HepG2 (cell line): ENCODE results near the gene KIF23. TPM values are rescaled to one million over a fixed set of nuclear protein-coding genes. Genes with fewer than 3 reads are reported as not detected.

Source experiments
- ATAC-seq: fragments of 200-7000 bp; cut with Tn5 transposase; 3 replicates; pipeline ENCODE4 v1.9.1; 2020; ENCODE audit warnings: mild to moderate bottlenecking, moderate library complexity
- BruUV-seq: library from RNA; stranded (reverse); fragments of 400-500 nt; replicated peaks from 2 replicates; lab custom pipeline; 2021; lab: Mats Ljungman, UMichigan
- CTCF ChIA-PET: fragments of 300-600 bp; formaldehyde crosslinking; extraction: SDS; loops from one replicate; lab custom pipeline; 2021; ENCODE audit warnings: low total read pairs, inconsistent platforms, low intra/inter-chr PET ratio; lab: Yijun Ruan, JAX
- POLR2A ChIA-PET: fragments of 350-600 bp; sonication (Branson Sonifier 250); formaldehyde crosslinking; loops from one replicate; lab custom pipeline; 2020; ENCODE audit warnings: antibody characterized with exemption, inconsistent platforms; lab: Yijun Ruan, JAX
- DNase-seq: peaks from one replicate; pipeline ENCODE4 v3.0.0-alpha.2; 2015; ENCODE audit warnings: low spot score
- FAIRE-seq: peaks from 3 replicates; lab custom pipeline; 2011; peaks lifted over from hg19 to GRCh38; lab: Jason Lieb, UNC
- H2AFZ ChIP-seq: one replicate; pipeline ENCODE4 v1.6.1; 2011; ENCODE audit warnings: low read length, inconsistent platforms
- H3K27ac ChIP-seq: fragments of 300-600 bp; 3 replicates; pipeline ENCODE4 v1.8.0; 2011; ENCODE audit warnings: mixed run types, mild to moderate bottlenecking, mixed read lengths, low read length, inconsistent platforms; ENCODE audit not compliant: insufficient read depth; ENCODE audit errors: extremely low read length
- H3K27me3 ChIP-seq, 2 experiments: fragments of 200-600 bp in 1 of 2; 2 replicates in 1 of 2; 3 replicates in 1 of 2; pipeline versions ENCODE4 v1.6.0 to v1.8.0; 2011; ENCODE audit warnings: low read length in 2 of 2, mild to moderate bottlenecking in 2 of 2, moderate library complexity in 2 of 2, inconsistent platforms in 1 of 2; ENCODE audit not compliant: insufficient read depth in 2 of 2, control insufficient read depth in 1 of 2
- H3K36me3 ChIP-seq, 2 experiments: fragments of 200-600 bp in 1 of 2; replicated peaks in 1 of 2; 2 replicates in 1 of 2; 3 replicates in 1 of 2; pipeline versions ENCODE4 v1.5.1 to v1.8.0; 2011; ENCODE audit warnings: low read length in 2 of 2, inconsistent platforms in 1 of 2; ENCODE audit not compliant: insufficient read depth in 2 of 2, control insufficient read depth in 1 of 2
- H3K4me1 ChIP-seq: 2 replicates; pipeline ENCODE4 v1.5.1; 2012; ENCODE audit warnings: low read length, inconsistent platforms; ENCODE audit not compliant: insufficient read depth
- H3K4me2 ChIP-seq: 2 replicates; pipeline ENCODE4 v1.6.0; 2011; ENCODE audit warnings: low read depth, low read length, inconsistent platforms
- H3K4me3 ChIP-seq, 3 experiments: fragments of 200-600 bp in 1 of 3; sonication (generic), shearing (Covaris generic) in 1 of 3; replicated peaks in 1 of 3; 2 replicates each; pipeline ENCODE4 v1.5.1; 2011 to 2016; ENCODE audit warnings: low read length in 3 of 3, inconsistent platforms in 2 of 3, low read depth in 2 of 3, mild to moderate bottlenecking in 2 of 3, control low read depth in 1 of 3, mixed read lengths in 1 of 3; ENCODE audit not compliant: insufficient read depth in 1 of 3
- H3K79me2 ChIP-seq: one replicate; pipeline ENCODE4 v1.6.1; 2011; ENCODE audit warnings: low read length, inconsistent platforms; ENCODE audit not compliant: insufficient read depth
- H3K9ac ChIP-seq: 2 replicates; pipeline ENCODE4 v1.6.0; 2011; ENCODE audit warnings: mild to moderate bottlenecking, low read depth, low read length, inconsistent platforms; ENCODE audit not compliant: insufficient read depth
- H3K9me3 ChIP-seq: 2 replicates; pipeline ENCODE4 v1.5.1; 2012; ENCODE audit warnings: mild to moderate bottlenecking, low read length
- H4K20me1 ChIP-seq: 2 replicates; pipeline ENCODE4 v1.6.0; 2011; ENCODE audit warnings: inconsistent platforms, mild to moderate bottlenecking, low read length, moderate library complexity; ENCODE audit not compliant: insufficient read depth
- ATF4 ChIP-seq, 2 experiments: fragments of 450-650 bp in 1 of 2; sonication (generic) in 1 of 2; formaldehyde crosslinking; IDR thresholded peaks; 2 replicates each; pipeline versions ENCODE4 v1.5.0 to v1.8.0; 2020 to 2022; ENCODE audit warnings: mild to moderate bottlenecking in 1 of 2, missing genetic modification reagents in 1 of 2
- HOXA9 ChIP-seq: sonication (generic); formaldehyde crosslinking; IDR thresholded peaks from 2 replicates; pipeline ENCODE4 v1.8.1; 2022; ENCODE audit warnings: missing genetic modification reagents, mild to moderate bottlenecking, moderate library complexity, borderline replicate concordance
- KAT7 ChIP-seq: IDR thresholded peaks from 2 replicates; pipeline ENCODE4 v1.6.1; 2018; ENCODE audit warnings: borderline replicate concordance, missing compliant biosample characterization
- TRIM24 ChIP-seq: sonication (generic); formaldehyde crosslinking; IDR thresholded peaks from 2 replicates; pipeline ENCODE4 v1.8.0; 2022; ENCODE audit warnings: mild to moderate bottlenecking, missing genetic modification reagents
- ZNF414 ChIP-seq: sonication (generic); formaldehyde crosslinking; IDR thresholded peaks from 2 replicates; pipeline ENCODE4 v1.5.0; 2020; ENCODE audit warnings: missing genetic modification reagents
- ZNF431 ChIP-seq: sonication (generic); formaldehyde crosslinking; IDR thresholded peaks from 2 replicates; pipeline ENCODE4 v1.9.0; 2022; ENCODE audit warnings: missing genetic modification reagents, low read depth, mild to moderate bottlenecking, borderline replicate concordance
- ZNF569 ChIP-seq: sonication (generic); formaldehyde crosslinking; IDR thresholded peaks from 2 replicates; pipeline ENCODE4 v1.5.0; 2020; ENCODE audit warnings: mild to moderate bottlenecking, missing genetic modification reagents, moderate library complexity, borderline replicate concordance
- ZNF629 ChIP-seq: sonication (generic); formaldehyde crosslinking; conservative IDR thresholded peaks from 2 replicates; pipeline ENCODE4 v1.5.0; 2020; ENCODE audit warnings: missing genetic modification reagents
- WGBS: methylation state at CpG from one replicate; pipeline ENCODE4 v1.1.6; 2017; ENCODE audit warnings: low lambda C conversion rate; 5-methylcytosine and 5-hydroxymethylcytosine counted together
- in situ Hi-C: cut with HindIII; loops from 2 replicates; pipeline ENCODE4 v1.10.0; 2017; ENCODE audit warnings: low pct_unique_long_range_greater_than_20kb; ENCODE audit not compliant: extremely low pct_ligation_motif_present
- intact Hi-C: fragments of 100-400 bp; cut with micrococcal nuclease; formaldehyde crosslinking; loops from one replicate; pipeline ENCODE4 v1.10.0; 2022; ENCODE audit not compliant: unreplicated experiment
- polyA plus RNA-seq, 8 experiments: library from polyadenylated mRNA; depleted of rRNA in 3 of 8; stranded (reverse) in 7 of 8; unstranded in 1 of 8; fragments of >200 nt; fragmentation: Illumina TruSeq in 4 of 8; extraction: Trizol in 4 of 8; gene quantifications; 2 replicates each; pipeline versions ENCODE4 v1.2.1 to v1.2.3, GENCODE V29; 2011 to 2016; ENCODE audit warnings: low read depth in 4 of 8, missing spikeins in 1 of 8, mixed read lengths in 1 of 8; ENCODE audit not compliant: insufficient read depth in 1 of 8
- total RNA-seq, 5 experiments: library from RNA; depleted of rRNA; stranded (reverse); fragments of >200 nt; fragmentation: Illumina TruSeq; extraction: Trizol; gene quantifications; 2 replicates each; pipeline ENCODE4 v1.2.3, GENCODE V29; 2016; ENCODE audit warnings: low read depth in 1 of 5
- TF ChIP-seq, protein P1 (sequence below): IDR thresholded peaks from 2 replicates; pipeline ENCODE4 v1.6.1; 2016; ENCODE audit warnings: low read depth, missing genetic modification reagents, missing compliant biosample characterization

The KIF23 gene
- total and polyA plus RNA-seq, 2 of the 13 experiments (the other 11 are each of a cell fraction or from before 2014, with no cell fraction given) = 11.3 to 38.1 TPM

DNA sequence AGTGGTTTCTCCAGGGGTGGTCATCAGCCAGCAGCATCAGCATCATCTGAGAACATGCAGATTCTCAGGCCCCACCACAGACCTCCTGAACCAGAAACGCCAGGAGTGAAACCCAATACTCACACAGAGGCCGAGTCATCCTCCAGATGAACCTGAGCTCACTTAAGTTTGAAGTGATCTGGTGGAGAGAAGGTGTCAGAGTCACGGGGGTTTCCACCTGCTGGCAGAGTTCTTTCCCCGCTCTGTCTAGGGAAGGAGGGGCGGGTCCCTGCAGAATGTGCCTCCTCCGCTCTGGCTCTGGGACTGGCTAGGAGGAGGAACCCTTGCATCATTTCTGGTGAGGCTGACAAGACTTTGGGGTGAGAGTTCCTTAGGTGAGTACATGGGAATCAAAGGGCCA is 13.3 kb upstream of the KIF23 start (continued):
- TF ChIP-seq, protein P1, sequence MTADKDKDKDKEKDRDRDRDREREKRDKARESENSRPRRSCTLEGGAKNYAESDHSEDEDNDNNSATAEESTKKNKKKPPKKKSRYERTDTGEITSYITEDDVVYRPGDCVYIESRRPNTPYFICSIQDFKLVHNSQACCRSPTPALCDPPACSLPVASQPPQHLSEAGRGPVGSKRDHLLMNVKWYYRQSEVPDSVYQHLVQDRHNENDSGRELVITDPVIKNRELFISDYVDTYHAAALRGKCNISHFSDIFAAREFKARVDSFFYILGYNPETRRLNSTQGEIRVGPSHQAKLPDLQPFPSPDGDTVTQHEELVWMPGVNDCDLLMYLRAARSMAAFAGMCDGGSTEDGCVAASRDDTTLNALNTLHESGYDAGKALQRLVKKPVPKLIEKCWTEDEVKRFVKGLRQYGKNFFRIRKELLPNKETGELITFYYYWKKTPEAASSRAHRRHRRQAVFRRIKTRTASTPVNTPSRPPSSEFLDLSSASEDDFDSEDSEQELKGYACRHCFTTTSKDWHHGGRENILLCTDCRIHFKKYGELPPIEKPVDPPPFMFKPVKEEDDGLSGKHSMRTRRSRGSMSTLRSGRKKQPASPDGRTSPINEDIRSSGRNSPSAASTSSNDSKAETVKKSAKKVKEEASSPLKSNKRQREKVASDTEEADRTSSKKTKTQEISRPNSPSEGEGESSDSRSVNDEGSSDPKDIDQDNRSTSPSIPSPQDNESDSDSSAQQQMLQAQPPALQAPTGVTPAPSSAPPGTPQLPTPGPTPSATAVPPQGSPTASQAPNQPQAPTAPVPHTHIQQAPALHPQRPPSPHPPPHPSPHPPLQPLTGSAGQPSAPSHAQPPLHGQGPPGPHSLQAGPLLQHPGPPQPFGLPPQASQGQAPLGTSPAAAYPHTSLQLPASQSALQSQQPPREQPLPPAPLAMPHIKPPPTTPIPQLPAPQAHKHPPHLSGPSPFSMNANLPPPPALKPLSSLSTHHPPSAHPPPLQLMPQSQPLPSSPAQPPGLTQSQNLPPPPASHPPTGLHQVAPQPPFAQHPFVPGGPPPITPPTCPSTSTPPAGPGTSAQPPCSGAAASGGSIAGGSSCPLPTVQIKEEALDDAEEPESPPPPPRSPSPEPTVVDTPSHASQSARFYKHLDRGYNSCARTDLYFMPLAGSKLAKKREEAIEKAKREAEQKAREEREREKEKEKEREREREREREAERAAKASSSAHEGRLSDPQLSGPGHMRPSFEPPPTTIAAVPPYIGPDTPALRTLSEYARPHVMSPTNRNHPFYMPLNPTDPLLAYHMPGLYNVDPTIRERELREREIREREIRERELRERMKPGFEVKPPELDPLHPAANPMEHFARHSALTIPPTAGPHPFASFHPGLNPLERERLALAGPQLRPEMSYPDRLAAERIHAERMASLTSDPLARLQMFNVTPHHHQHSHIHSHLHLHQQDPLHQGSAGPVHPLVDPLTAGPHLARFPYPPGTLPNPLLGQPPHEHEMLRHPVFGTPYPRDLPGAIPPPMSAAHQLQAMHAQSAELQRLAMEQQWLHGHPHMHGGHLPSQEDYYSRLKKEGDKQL (CRISPR knock-in tag) = no peak
- TF ChIP-seq ZNF629 (CRISPR knock-in tag) (no peak), ATF4 (CRISPR knock-in tag; IDR thresholded peaks at IDR 0.05) (no peak)
- TF ChIP-seq, all 625 proteins: peak for 0

GRCh38 chr15:69402816-69403215 is 11.3 kb upstream of the KIF23 start:
- Histone ChIP-seq H3K36me3 (no peaks in the 10 kb centered on the region), H4K20me1 (no peaks in the 10 kb centered on the region), H3K4me3 (no peak overlapping the region), H3K4me2 (no peak overlapping the region), H3K9ac (no peak overlapping the region), H3K27ac (no peak overlapping the region), H3K4me1 (no peaks in the 10 kb centered on the region), H3K9me3 (no peaks in the 10 kb centered on the region), H3K79me2 (no peaks in the 10 kb centered on the region), H2AFZ (no peak overlapping the region), H3K27me3 (peaks cover 0 to 3% of the 10 kb centered on the region in 2 experiments; a peak in 1 of 5 replicates)
- BruUV-seq = no TSS peak
- ChIA-PET CTCF (no interaction called here), POLR2A (no interaction called here)
- FAIRE-seq (no peak), DNase-seq (no peak), ATAC-seq (no peak)
- WGBS = 89% methylated on average over 2 of the region's 2 CpGs
- intact Hi-C loops (no loop called here), in situ Hi-C loops (no loop called here)
- TF ChIP-seq TRIM24 (CRISPR knock-in tag) (no peak), KAT7 (CRISPR knock-in tag) (no peak), ZNF414 (CRISPR knock-in tag) (no peak), HOXA9 (no peak), ZNF569 (CRISPR knock-in tag) (no peak), ZNF431 (no peak)
- TF ChIP-seq, protein P1 (CRISPR knock-in tag) = no peak
